Measurements from ENCODE around the gene SLITRK3.

The SLITRK3 gene
- total RNA-seq: 0 to 0.13 (median 0) reads per million in 18 experiments

GRCh38 chr3:165195640-165196576 lies at the start of gene SLITRK3:
Gene SLITRK3, minus strand, starts transcription at chr3:165196384. Its CDS starts 5,554 bp downstream, at chr3:165190830.
- no peak for DNase-seq

- DNase-seq: no peak
Observed at GRCh38 chr3:165243597-165243996, 47.4 kb upstream of the SLITRK3 start.

- DNase-seq: no peak
Observed at GRCh38 chr3:165233501-165234195, 37.5 kb upstream of the SLITRK3 start.

- DNase-seq: no peak
Observed at GRCh38 chr3:165225604-165226003, 29.4 kb upstream of the SLITRK3 start.

GRCh38 chr3:165217739-165218138 lies 21.6 kb upstream of the SLITRK3 start:
- DNase-seq: no peak

- DNase-seq: no peak
Observed at GRCh38 chr3:165212580-165212979, 16.4 kb upstream of the SLITRK3 start.

- DNase-seq: no peak
Observed at GRCh38 chr3:165211721-165212120, 15.5 kb upstream of the SLITRK3 start.

GRCh38 chr3:165210727-165211126 lies 14.5 kb upstream of the SLITRK3 start:
- no peak for DNase-seq

GRCh38 chr3:165210132-165210531 lies 13.9 kb upstream of the SLITRK3 start:
- DNase-seq: no peak

- peak; percentile 61 to 75 for DNase-seq
Observed at GRCh38 chr3:165206454-165207266, 10.5 kb upstream of the SLITRK3 start.

- DNase-seq: no peak
Observed at GRCh38 chr3:165204445-165204844, 8.3 kb upstream of the SLITRK3 start.

GRCh38 chr3:165202995-165203394 lies 6.8 kb upstream of the SLITRK3 start:
- no peak for DNase-seq

GRCh38 chr3:165201964-165202363 lies 5.8 kb upstream of the SLITRK3 start:
- DNase-seq: no peak

GRCh38 chr3:165197481-165197800 lies 1.3 kb upstream of the SLITRK3 start:
- no peak for DNase-seq

- no peak for DNase-seq
Observed at GRCh38 chr3:165196577-165197480, 645 bp upstream of the SLITRK3 start.

- DNase-seq: no peak
Observed at GRCh38 chr3:165195241-165195639, 944 bp downstream of the SLITRK3 start.

GRCh38 chr3:165194511-165195240 lies 1.5 kb downstream of the SLITRK3 start:
- no peak for DNase-seq

- DNase-seq: no peak
Observed at GRCh38 chr3:165193366-165194254, 2.6 kb downstream of the SLITRK3 start.

- DNase-seq: no peak
Observed at GRCh38 chr3:165192610-165193192, 3.5 kb downstream of the SLITRK3 start.

GRCh38 chr3:165191491-165191890 lies 4.7 kb downstream of the SLITRK3 start:
- no peak for DNase-seq
